Stimulated activated CD4-positive, alpha-beta T cell treated with anti-CD3 and anti-CD28 coated beads, Interleukin-12 subunit alpha, Interleukin-12 subunit beta, amount 100 ng/mL, for 24 hours (primary cell): ENCODE data around the gene LRRC18.

Source experiments
- DNase-seq, 2 experiments: peaks; one replicate each; pipeline ENCODE4 v3.0.0-alpha.2; 2020; ENCODE audit warnings: low read depth in 2 of 2

LRRC18 gene

GRCh38 chr10:48907730-48908129, 31.9 kb downstream of the LRRC18 start:
- no peak for DNase-seq

- no peak for DNase-seq
Observed at GRCh38 chr10:48906841-48907240, 32.8 kb downstream of the LRRC18 start.

- no peak for DNase-seq
Observed at GRCh38 chr10:48905311-48905710, 34.3 kb downstream of the LRRC18 start.

- DNase-seq, result no peak
Observed at GRCh38 chr10:48904861-48905260, 34.8 kb downstream of the LRRC18 start.

- no peak for DNase-seq
Observed at GRCh38 chr10:48903151-48903550, 36.5 kb downstream of the LRRC18 start.

GRCh38 chr10:48902096-48902495, 37.5 kb downstream of the LRRC18 start:
- no peak for DNase-seq

GRCh38 chr10:48901319-48901718, 38.3 kb downstream of the LRRC18 start:
- no peak for DNase-seq

- no peak for DNase-seq
Observed at GRCh38 chr10:48900371-48900801, 39.3 kb downstream of the LRRC18 start.

GRCh38 chr10:48899781-48900180, 39.9 kb downstream of the LRRC18 start:
- DNase-seq, result no peak

GRCh38 chr10:48898426-48898825, 41.2 kb downstream of the LRRC18 start:
- no peak for DNase-seq

- no peak for DNase-seq
Observed at GRCh38 chr10:48897441-48897790, 42.2 kb downstream of the LRRC18 start.

- no peak for DNase-seq
Observed at GRCh38 chr10:48896756-48897440, 42.7 kb downstream of the LRRC18 start.

GRCh38 chr10:48895803-48896195, 43.8 kb downstream of the LRRC18 start:
- no peak for DNase-seq

- DNase-seq, result no peak
Observed at GRCh38 chr10:48894911-48895802, 44.5 kb downstream of the LRRC18 start.

- DNase-seq, result no peak
Observed at GRCh38 chr10:48890888-48891850, 48.5 kb downstream of the LRRC18 start.

GRCh38 chr10:48887982-48888381, 51.7 kb downstream of the LRRC18 start:
- no peak for DNase-seq

GRCh38 chr10:48885376-48885775, 54.3 kb downstream of the LRRC18 start:
- no peak for DNase-seq

- DNase-seq, result no peak
Observed at GRCh38 chr10:48884179-48885045, 55.2 kb downstream of the LRRC18 start.

GRCh38 chr10:48883701-48884100, 55.9 kb downstream of the LRRC18 start:
- DNase-seq, result no peak

GRCh38 chr10:48882881-48883280, 56.8 kb downstream of the LRRC18 start:
- no peak for DNase-seq

GRCh38 chr10:48881937-48882336, 57.7 kb downstream of the LRRC18 start:
- DNase-seq, result no peak
